HepG2 (cell line): Measurements from ENCODE around the gene TEX29. TPM values are rescaled to one million over a fixed set of nuclear protein-coding genes. Genes with fewer than 3 reads are reported as not detected.

Experiments used
- ATAC-seq: fragments of 200-7000 bp; cut with Tn5 transposase; 3 replicates; pipeline ENCODE4 v1.9.1; 2020; ENCODE audit warnings: mild to moderate bottlenecking, moderate library complexity
- BruUV-seq: library from RNA; stranded (reverse); fragments of 400-500 nt; replicated peaks from 2 replicates; lab custom pipeline; 2021; lab: Mats Ljungman, UMichigan
- CTCF ChIA-PET: fragments of 300-600 bp; formaldehyde crosslinking; extraction: SDS; loops from one replicate; lab custom pipeline; 2021; ENCODE audit warnings: low total read pairs, inconsistent platforms, low intra/inter-chr PET ratio; lab: Yijun Ruan, JAX
- POLR2A ChIA-PET: fragments of 350-600 bp; sonication (Branson Sonifier 250); formaldehyde crosslinking; loops from one replicate; lab custom pipeline; 2020; ENCODE audit warnings: antibody characterized with exemption, inconsistent platforms; lab: Yijun Ruan, JAX
- DNase-seq: peaks from one replicate; pipeline ENCODE4 v3.0.0-alpha.2; 2015; ENCODE audit warnings: low spot score
- FAIRE-seq: peaks from 3 replicates; lab custom pipeline; 2011; peaks lifted over from hg19 to GRCh38; lab: Jason Lieb, UNC
- H2AFZ ChIP-seq: one replicate; pipeline ENCODE4 v1.6.1; 2011; ENCODE audit warnings: low read length, inconsistent platforms
- H3K27ac ChIP-seq: fragments of 300-600 bp; 3 replicates; pipeline ENCODE4 v1.8.0; 2011; ENCODE audit warnings: mixed run types, mild to moderate bottlenecking, mixed read lengths, low read length, inconsistent platforms; ENCODE audit not compliant: insufficient read depth; ENCODE audit errors: extremely low read length
- H3K27me3 ChIP-seq, 2 experiments: fragments of 200-600 bp in 1 of 2; 2 replicates in 1 of 2; 3 replicates in 1 of 2; pipeline versions ENCODE4 v1.6.0 to v1.8.0; 2011; ENCODE audit warnings: low read length in 2 of 2, mild to moderate bottlenecking in 2 of 2, moderate library complexity in 2 of 2, inconsistent platforms in 1 of 2; ENCODE audit not compliant: insufficient read depth in 2 of 2, control insufficient read depth in 1 of 2
- H3K36me3 ChIP-seq, 2 experiments: fragments of 200-600 bp in 1 of 2; replicated peaks in 1 of 2; 2 replicates in 1 of 2; 3 replicates in 1 of 2; pipeline versions ENCODE4 v1.5.1 to v1.8.0; 2011; ENCODE audit warnings: low read length in 2 of 2, inconsistent platforms in 1 of 2; ENCODE audit not compliant: insufficient read depth in 2 of 2, control insufficient read depth in 1 of 2
- H3K4me1 ChIP-seq: 2 replicates; pipeline ENCODE4 v1.5.1; 2012; ENCODE audit warnings: low read length, inconsistent platforms; ENCODE audit not compliant: insufficient read depth
- H3K4me2 ChIP-seq: 2 replicates; pipeline ENCODE4 v1.6.0; 2011; ENCODE audit warnings: low read depth, low read length, inconsistent platforms
- H3K4me3 ChIP-seq, 3 experiments: fragments of 200-600 bp in 1 of 3; sonication (generic), shearing (Covaris generic) in 1 of 3; replicated peaks in 1 of 3; 2 replicates each; pipeline ENCODE4 v1.5.1; 2011 to 2016; ENCODE audit warnings: low read length in 3 of 3, inconsistent platforms in 2 of 3, low read depth in 2 of 3, mild to moderate bottlenecking in 2 of 3, control low read depth in 1 of 3, mixed read lengths in 1 of 3; ENCODE audit not compliant: insufficient read depth in 1 of 3
- H3K79me2 ChIP-seq: one replicate; pipeline ENCODE4 v1.6.1; 2011; ENCODE audit warnings: low read length, inconsistent platforms; ENCODE audit not compliant: insufficient read depth
- H3K9ac ChIP-seq: 2 replicates; pipeline ENCODE4 v1.6.0; 2011; ENCODE audit warnings: mild to moderate bottlenecking, low read depth, low read length, inconsistent platforms; ENCODE audit not compliant: insufficient read depth
- H3K9me3 ChIP-seq: 2 replicates; pipeline ENCODE4 v1.5.1; 2012; ENCODE audit warnings: mild to moderate bottlenecking, low read length
- H4K20me1 ChIP-seq: 2 replicates; pipeline ENCODE4 v1.6.0; 2011; ENCODE audit warnings: inconsistent platforms, mild to moderate bottlenecking, low read length, moderate library complexity; ENCODE audit not compliant: insufficient read depth
- ARNT ChIP-seq: fragments of 450-650 bp; IDR thresholded peaks from 2 replicates; pipeline ENCODE4 v1.6.1; 2017
- CC2D1A ChIP-seq: sonication (generic); formaldehyde crosslinking; IDR thresholded peaks from 2 replicates; pipeline ENCODE4 v1.8.1; 2023; ENCODE audit warnings: mild to moderate bottlenecking, missing genetic modification reagents
- ELF1 ChIP-seq: sonication (generic); formaldehyde crosslinking; IDR thresholded peaks from 2 replicates; pipeline ENCODE4 v1.4.0; 2020; ENCODE audit warnings: missing genetic modification reagents
- HNRNPL ChIP-seq: fragments of 200-400 bp; formaldehyde crosslinking; IDR thresholded peaks from 2 replicates; pipeline ENCODE4 v1.6.1; 2017; ENCODE audit warnings: mild to moderate bottlenecking, low read depth, low read length
- SMAD1 ChIP-seq: sonication (generic); formaldehyde crosslinking; IDR thresholded peaks from 2 replicates; pipeline ENCODE4 v1.4.0; 2020; ENCODE audit warnings: missing genetic modification reagents, low read depth, mild to moderate bottlenecking, borderline replicate concordance
- TERF1 ChIP-seq: sonication (generic); formaldehyde crosslinking; IDR thresholded peaks from 2 replicates; pipeline ENCODE4 v1.8.0; 2022; ENCODE audit warnings: mild to moderate bottlenecking, missing genetic modification reagents, moderate library complexity
- ZBTB37 ChIP-seq: sonication (generic); formaldehyde crosslinking; IDR thresholded peaks from 2 replicates; pipeline ENCODE4 v1.4.0; 2020; ENCODE audit warnings: mild to moderate bottlenecking, missing genetic modification reagents
- ZNF234 ChIP-seq: sonication (generic); formaldehyde crosslinking; conservative IDR thresholded peaks from 2 replicates; pipeline ENCODE4 v1.5.1; 2020; ENCODE audit warnings: mild to moderate bottlenecking, missing genetic modification reagents
- ZNF709 ChIP-seq: sonication (generic); formaldehyde crosslinking; IDR thresholded peaks from 2 replicates; pipeline ENCODE4 v1.5.0; 2020; ENCODE audit warnings: mild to moderate bottlenecking, missing genetic modification reagents
- ZNF724P ChIP-seq: sonication (generic); formaldehyde crosslinking; IDR thresholded peaks from 2 replicates; pipeline ENCODE4 v1.8.0; 2022; ENCODE audit warnings: missing genetic modification reagents, borderline replicate concordance
- WGBS: methylation state at CpG from one replicate; pipeline ENCODE4 v1.1.6; 2017; ENCODE audit warnings: low lambda C conversion rate; 5-methylcytosine and 5-hydroxymethylcytosine counted together
- in situ Hi-C: cut with HindIII; loops from 2 replicates; pipeline ENCODE4 v1.10.0; 2017; ENCODE audit warnings: low pct_unique_long_range_greater_than_20kb; ENCODE audit not compliant: extremely low pct_ligation_motif_present
- intact Hi-C: fragments of 100-400 bp; cut with micrococcal nuclease; formaldehyde crosslinking; loops from one replicate; pipeline ENCODE4 v1.10.0; 2022; ENCODE audit not compliant: unreplicated experiment
- polyA plus RNA-seq, 8 experiments: library from polyadenylated mRNA; depleted of rRNA in 3 of 8; stranded (reverse) in 7 of 8; unstranded in 1 of 8; fragments of >200 nt; fragmentation: Illumina TruSeq in 4 of 8; extraction: Trizol in 4 of 8; gene quantifications; 2 replicates each; pipeline versions ENCODE4 v1.2.1 to v1.2.3, GENCODE V29; 2011 to 2016; ENCODE audit warnings: low read depth in 4 of 8, missing spikeins in 1 of 8, mixed read lengths in 1 of 8; ENCODE audit not compliant: insufficient read depth in 1 of 8
- total RNA-seq, 5 experiments: library from RNA; depleted of rRNA; stranded (reverse); fragments of >200 nt; fragmentation: Illumina TruSeq; extraction: Trizol; gene quantifications; 2 replicates each; pipeline ENCODE4 v1.2.3, GENCODE V29; 2016; ENCODE audit warnings: low read depth in 1 of 5

TEX29 gene
- total and polyA plus RNA-seq, 2 of the 13 experiments (the other 11 are each of a cell fraction or from before 2014, with no cell fraction given), result 0.12 to 0.22 TPM

GRCh38 chr13:111361046-111361872 is 40.8 kb downstream of the TEX29 start:
- H3K9me3 ChIP-seq, result no peaks in the 10 kb centered on the region
- FAIRE-seq, result no peak
- H3K9ac ChIP-seq, result no peak overlapping the region
- H3K4me2 ChIP-seq, result no peak overlapping the region
- DNase-seq, result no peak
- H3K4me3 ChIP-seq, result no peak overlapping the region
- no peak for TF ChIP-seq TERF1
- no peak for TF ChIP-seq SMAD1 (CRISPR knock-in tag)
- no peak for TF ChIP-seq CC2D1A (CRISPR knock-in tag)
- TF ChIP-seq ARNT, result no peak
- TF ChIP-seq ZNF724P (CRISPR knock-in tag), result no peak
- no peak for TF ChIP-seq ELF1 (CRISPR knock-in tag)
- no peak for TF ChIP-seq ZNF709 (CRISPR knock-in tag)
- no peak for TF ChIP-seq ZBTB37 (CRISPR knock-in tag)
- TF ChIP-seq HNRNPL, result no peak
- no peak for TF ChIP-seq ZNF234 (CRISPR knock-in tag)
- TF ChIP-seq, all 625 proteins: peak for 0
- intact Hi-C loops (no loop called here), in situ Hi-C loops (no loop called here)
- Histone ChIP-seq H3K4me1 (no peaks in the 10 kb centered on the region), H4K20me1 (no peaks in the 10 kb centered on the region), H2AFZ (no peak overlapping the region), H3K79me2 (no peaks in the 10 kb centered on the region), H3K27ac (no peak overlapping the region), H3K27me3 (peaks cover 3 to 51% of the 10 kb centered on the region in 2 experiments; a peak in 4 of 5 replicates), H3K36me3 (no peaks in the 10 kb centered on the region)
- BruUV-seq, result no TSS peak
- POLR2A ChIA-PET, result no interaction called here
- 9% methylated on average over 17 of the region's 20 CpGs for WGBS
- no peak for ATAC-seq
- CTCF ChIA-PET, result no interaction called here
